Lung microvascular endothelial cell (primary cell): ENCODE measurements around the gene ADGRF3. TPM values are rescaled to one million over a fixed set of nuclear protein-coding genes. Genes with fewer than 3 reads are reported as not detected.
"Not testable (repeated sequence)": the region's sequence is repeated elsewhere in the genome, so short reads cannot be mapped to it uniquely, and the experiment has no call there.

Experiments used
- DNase-seq, 2 donors: peaks; one replicate each; pipeline versions ENCODE4 v3.0.0 to v3.0.0-alpha.2; 2010; ENCODE audit warnings: low read depth in 2 of 2
- total RNA-seq: library from RNA; depleted of rRNA; stranded (reverse); fragments of >200 nt; gene quantifications from 2 replicates; pipeline ENCODE4 v1.2.1, GENCODE V29; 2014

Gene ADGRF3
- total RNA-seq, 1 donor from 2014 or later, result under 0.01 TPM

- DNase-seq, result no peak
Measured at GRCh38 chr2:26279886-26280285, 66.7 kb downstream of the ADGRF3 start.

DNA sequence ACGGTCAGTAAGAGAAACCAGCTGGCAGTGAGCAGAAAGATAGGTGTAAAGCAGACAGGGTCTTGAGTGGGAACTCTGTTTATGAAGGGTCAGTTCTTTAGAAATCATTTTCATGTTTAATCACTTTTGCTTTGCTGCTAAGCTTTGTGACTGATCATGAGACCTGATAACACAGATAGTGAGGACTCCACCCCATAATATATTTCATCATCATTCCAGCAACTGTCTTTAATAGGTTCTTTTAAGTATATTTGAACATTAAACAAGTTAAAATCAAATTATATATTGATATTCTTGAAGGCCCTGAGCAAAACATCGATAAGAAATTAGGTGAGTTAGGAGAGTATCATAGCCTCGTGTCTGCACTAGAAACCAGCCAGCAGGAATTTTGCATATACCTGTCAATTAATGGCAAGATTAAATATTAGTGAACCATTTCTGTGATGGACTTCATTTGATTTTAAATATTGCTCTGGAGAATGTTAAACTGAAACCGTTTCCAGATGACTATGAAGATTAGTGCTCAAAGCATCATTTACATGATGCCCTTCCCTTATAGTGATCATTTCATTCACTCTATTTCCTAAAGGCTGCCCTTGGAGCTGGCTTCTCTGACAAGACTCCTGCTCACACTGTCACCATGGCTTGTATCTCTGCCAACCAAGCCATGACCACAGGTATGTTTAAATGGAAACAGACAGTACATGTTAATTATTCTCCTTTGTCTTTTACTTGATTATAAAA is 69.9 kb downstream of the ADGRF3 start:
- no peak for DNase-seq

- peak; percentile 83 to 88 for DNase-seq
Measured at GRCh38 chr2:26274058-26274613, 72.5 kb downstream of the ADGRF3 start.

- DNase-seq, result peak; percentile 13 to 22
Measured at GRCh38 chr2:26273501-26273900, 73.1 kb downstream of the ADGRF3 start.

DNA sequence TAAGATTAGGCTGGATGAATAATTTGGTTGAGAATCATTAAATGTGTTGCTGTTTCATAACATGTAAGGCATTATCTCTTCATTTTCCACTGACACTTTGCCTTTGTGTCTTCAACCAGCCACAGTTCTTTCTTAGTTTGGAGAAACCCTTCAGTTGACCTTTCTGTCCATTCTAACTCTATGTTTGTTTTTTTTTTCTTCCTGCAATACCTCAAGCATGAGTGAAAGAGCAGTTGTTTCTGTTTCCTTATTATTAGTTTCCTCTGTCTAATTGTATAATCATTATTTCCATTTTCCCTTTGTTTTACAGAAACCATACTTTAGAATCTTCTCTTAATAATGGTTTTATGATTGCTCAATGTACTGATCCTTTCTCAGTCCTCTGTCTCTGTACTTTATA is 76.2 kb downstream of the ADGRF3 start:
- no peak for DNase-seq

- no peak for DNase-seq
Measured at GRCh38 chr2:26269571-26270158, 76.9 kb downstream of the ADGRF3 start.

GRCh38 chr2:26268670-26269385 is 77.8 kb downstream of the ADGRF3 start:
- DNase-seq, result not testable (repeated sequence)

DNA sequence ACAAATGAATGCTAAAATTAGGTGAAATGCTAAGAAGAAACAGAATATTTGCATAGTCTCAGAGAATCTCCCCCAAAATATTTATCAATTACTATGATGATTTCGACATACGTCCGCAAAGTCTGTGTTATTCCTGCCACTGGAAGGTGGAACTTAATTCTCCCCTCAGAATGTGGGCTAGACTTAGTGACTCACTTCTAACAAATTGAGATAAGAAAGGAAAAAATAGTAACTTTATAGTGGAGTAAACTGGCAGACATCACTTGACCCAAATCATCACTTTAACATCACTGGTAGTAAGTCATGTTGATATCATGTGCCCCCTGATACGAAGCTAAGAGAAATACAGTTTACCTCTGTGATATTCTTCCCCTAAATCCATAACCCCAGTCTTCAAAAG is 78.4 kb downstream of the ADGRF3 start:
- DNase-seq, result no peak

GRCh38 chr2:26258836-26259235 is 87.8 kb downstream of the ADGRF3 start:
- not testable (repeated sequence) for DNase-seq

Other genes with a start within 250 kb of the ADGRF3 start
- 0.20 and 0.44 TPM in 2 replicates for gene GAREM2, start 173.7 kb downstream of the ADGRF3 start, total RNA-seq
- 130 and 150 TPM in 2 replicates for gene HADHA, start 102.2 kb downstream of the ADGRF3 start, total RNA-seq
- gene HADHB, start 101.8 kb downstream of the ADGRF3 start, total RNA-seq, result 97.2 and 107 TPM in 2 replicates
- gene SELENOI, start 646 bp downstream of the ADGRF3 start, total RNA-seq, result 8.3 and 9.3 TPM in 2 replicates
- under 0.01 TPM in 1 of 2 replicates, not detected in the other for gene DRC1, start 55.1 kb upstream of the ADGRF3 start, total RNA-seq
- 8.1 and 11.3 TPM in 2 replicates for gene OTOF, start 131.3 kb upstream of the ADGRF3 start, total RNA-seq